GM23338 (cell line): ENCODE measurements around the gene KRTAP12-4. TPM values are rescaled to one million over a fixed set of nuclear protein-coding genes. Genes with fewer than 3 reads are reported as not detected.

Source experiments
- ATAC-seq: fragments of 200-7000 bp; cut with Tn5 transposase; 3 replicates; pipeline ENCODE4 v1.9.1; 2020
- DNase-seq: peaks from one replicate; pipeline ENCODE4 v3.0.0-alpha.2; 2015; ENCODE audit warnings: low spot score
- H2AFZ ChIP-seq: fragments of 200-600 bp; sonication (generic); 2 replicates; pipeline ENCODE4 v1.8.0; 2016; ENCODE audit warnings: antibody characterized with exemption, mild to moderate bottlenecking, moderate library complexity
- H3F3A ChIP-seq: fragments of 200-600 bp; sonication (generic); replicated peaks from 2 replicates; pipeline ENCODE4 v1.8.0; 2017; ENCODE audit warnings: antibody characterized with exemption, mixed run types, low read depth
- H3K27ac ChIP-seq: fragments of 200-600 bp; sonication (generic); 2 replicates; pipeline ENCODE4 v1.6.1; 2016; ENCODE audit warnings: low read depth
- H3K27me3 ChIP-seq: fragments of 200-600 bp; sonication (generic); 2 replicates; pipeline ENCODE4 v1.8.0; 2016; ENCODE audit warnings: mild to moderate bottlenecking, mixed run types, moderate library complexity; ENCODE audit not compliant: insufficient read depth
- H3K36me3 ChIP-seq: fragments of 200-600 bp; sonication (generic); 2 replicates; pipeline ENCODE4 v1.8.0; 2016; ENCODE audit warnings: mild to moderate bottlenecking; ENCODE audit not compliant: insufficient read depth
- H3K4me1 ChIP-seq: fragments of 200-600 bp; sonication (generic); 2 replicates; pipeline ENCODE4 v1.8.0; 2016; ENCODE audit warnings: mild to moderate bottlenecking, moderate library complexity; ENCODE audit not compliant: insufficient read depth
- H3K4me2 ChIP-seq: fragments of 200-600 bp; sonication (generic); 2 replicates; pipeline ENCODE4 v1.7.1; 2017; ENCODE audit warnings: mixed run types
- H3K4me3 ChIP-seq: fragments of 200-600 bp; sonication (generic); 2 replicates; pipeline ENCODE4 v1.6.1; 2016; ENCODE audit warnings: mixed run types
- H3K79me2 ChIP-seq: fragments of 200-600 bp; sonication (generic); replicated peaks from 2 replicates; pipeline ENCODE4 v1.8.0; 2017; ENCODE audit warnings: mild to moderate bottlenecking; ENCODE audit not compliant: insufficient read depth
- H3K9me2 ChIP-seq: fragments of 200-600 bp; sonication (generic); 2 replicates; pipeline ENCODE4 v1.8.0; 2017; ENCODE audit not compliant: insufficient read depth
- H4K20me1 ChIP-seq: fragments of 200-600 bp; sonication (generic); replicated peaks from 2 replicates; pipeline ENCODE4 v1.8.0; 2017; ENCODE audit warnings: mild to moderate bottlenecking; ENCODE audit not compliant: insufficient read depth
- H3K27ac Mint-ChIP-seq: 2 replicates; pipeline ENCODE4 v1.8.0; 2020; ENCODE audit warnings: inconsistent platforms, mild to moderate bottlenecking, moderate library complexity, mixed read lengths
- H3K27me3 Mint-ChIP-seq: 3 replicates; pipeline ENCODE4 v1.8.0; 2022; ENCODE audit warnings: low read depth, mild to moderate bottlenecking, moderate library complexity, mixed read lengths, inconsistent platforms; ENCODE audit not compliant: insufficient read depth, poor library complexity
- H3K36me3 Mint-ChIP-seq: 3 replicates; pipeline ENCODE4 v1.8.0; 2021; ENCODE audit warnings: low read depth, mild to moderate bottlenecking, inconsistent platforms, moderate library complexity, mixed read lengths
- H3K4me1 Mint-ChIP-seq: 3 replicates; pipeline ENCODE4 v1.8.0; 2020; ENCODE audit warnings: mild to moderate bottlenecking, inconsistent platforms, mixed read lengths
- H3K4me3 Mint-ChIP-seq: 3 replicates; pipeline ENCODE4 v1.8.0; 2021; ENCODE audit warnings: moderate library complexity, mild to moderate bottlenecking, inconsistent platforms, mixed read lengths
- H3K9me3 Mint-ChIP-seq: 3 replicates; pipeline ENCODE4 v1.8.0; 2020; ENCODE audit warnings: moderate library complexity, mild to moderate bottlenecking, inconsistent platforms, mixed read lengths
- CREB1 ChIP-seq: fragments of 250-450 bp; sonication (Bioruptor Pico); IDR thresholded peaks from 2 replicates; pipeline ENCODE4 v1.5.0; 2020; ENCODE audit warnings: low read depth, mild to moderate bottlenecking, moderate library complexity
- CTCF ChIP-seq, 2 experiments: fragments of 200-600 bp in 1 of 2; sonication (generic) in 1 of 2; conservative IDR thresholded peaks; 2 replicates each; pipeline versions ENCODE4 v1.5.1 to v1.6.1; 2016 to 2017; ENCODE audit warnings: antibody characterized with exemption in 2 of 2, low read depth in 2 of 2, mild to moderate bottlenecking in 2 of 2, moderate library complexity in 1 of 2
- ETS1 ChIP-seq: IDR thresholded peaks from 2 replicates; pipeline ENCODE4 v1.6.1; 2016; ENCODE audit warnings: antibody characterized with exemption
- EZH2 ChIP-seq: fragments of 200-600 bp; sonication (generic); IDR thresholded peaks from one replicate; pipeline ENCODE4 v1.8.0; 2017; ENCODE audit warnings: antibody characterized with exemption, mild to moderate bottlenecking, low read depth; ENCODE audit not compliant: unreplicated experiment
- EZH2phosphoT487 ChIP-seq: fragments of 200-600 bp; sonication (generic); IDR thresholded peaks from one replicate; pipeline ENCODE4 v1.8.1; 2018; ENCODE audit warnings: antibody characterized with exemption; ENCODE audit not compliant: unreplicated experiment
- JUNB ChIP-seq: IDR thresholded peaks from one replicate; pipeline ENCODE4 v1.6.1; 2016; ENCODE audit warnings: antibody characterized with exemption; ENCODE audit not compliant: unreplicated experiment
- NANOG ChIP-seq: IDR thresholded peaks from 2 replicates; pipeline ENCODE4 v1.6.1; 2016; ENCODE audit warnings: antibody characterized with exemption, borderline replicate concordance
- REST ChIP-seq: IDR thresholded peaks from one replicate; pipeline ENCODE4 v1.6.1; 2018; ENCODE audit warnings: antibody characterized with exemption; ENCODE audit not compliant: unreplicated experiment
- STAT1 ChIP-seq: IDR thresholded peaks from one replicate; pipeline ENCODE4 v1.6.1; 2016; ENCODE audit warnings: antibody characterized with exemption; ENCODE audit not compliant: unreplicated experiment
- ZNF114 ChIP-seq: fragments of 250-450 bp; sonication (Bioruptor Pico); IDR thresholded peaks from 2 replicates; pipeline ENCODE4 v1.5.0; 2020; ENCODE audit warnings: mild to moderate bottlenecking, moderate library complexity
- ZNF331 ChIP-seq: fragments of 250-450 bp; sonication (Bioruptor Pico); IDR thresholded peaks from 2 replicates; pipeline ENCODE4 v1.5.0; 2020; ENCODE audit warnings: low read depth, mild to moderate bottlenecking, moderate library complexity
- ZNF462 ChIP-seq: fragments of 250-450 bp; sonication (Bioruptor Pico); IDR thresholded peaks from 2 replicates; pipeline ENCODE4 v1.5.0; 2020; ENCODE audit warnings: mild to moderate bottlenecking, moderate library complexity
- polyA plus RNA-seq: library from polyadenylated mRNA; unstranded; fragments of >200 nt; fragmentation: Nextera tagmentation; extraction: Ambion mirVana; gene quantifications from 2 replicates; pipeline ENCODE4 v1.2.1, GENCODE V29; 2016
- total RNA-seq: library from RNA; depleted of rRNA; stranded (reverse); fragments of >200 nt; shearing (Covaris generic); gene quantifications from 2 replicates; pipeline ENCODE4 v1.2.3, GENCODE V29; 2014

KRTAP12-4 gene
- total and polyA plus RNA-seq, 2 experiments from 2014 or later: not detected

GRCh38 chr21:44648557-44649311, 5.7 kb downstream of the KRTAP12-4 start:
- Histone ChIP-seq H3K4me3 (no peak overlapping the region), H3K36me3 (no peaks in the 10 kb centered on the region), H3K4me1 (no peaks in the 10 kb centered on the region), H3K27me3 (no peaks in the 10 kb centered on the region), H3K27ac (no peak overlapping the region), H3K79me2 (no peaks in the 10 kb centered on the region), H3K9me2 (no peaks in the 10 kb centered on the region), H2AFZ (no peak overlapping the region), H4K20me1 (no peaks in the 10 kb centered on the region), H3K4me2 (no peak overlapping the region), H3F3A (no peaks in the 10 kb centered on the region)
- DNase-seq (no peak), ATAC-seq (peak; percentile 12; the same call in 1 of the 3 replicates)
- H3K36me3 Mint-ChIP-seq: peaks cover 8% of the 10 kb centered on the region; the same call in 2 of the 3 replicates
- H3K27me3 Mint-ChIP-seq: peaks cover 9% of the 10 kb centered on the region
- no peak overlapping the region for H3K4me3 Mint-ChIP-seq
- H3K4me1 Mint-ChIP-seq: peaks cover 10% of the 10 kb centered on the region
- no peak overlapping the region for H3K27ac Mint-ChIP-seq
- TF ChIP-seq ZNF462: no peak
- TF ChIP-seq ETS1: no peak
- TF ChIP-seq STAT1: no peak
- TF ChIP-seq CREB1 (CRISPR knock-in tag): no peak
- TF ChIP-seq EZH2: no peak
- no peak for TF ChIP-seq JUNB
- TF ChIP-seq EZH2phosphoT487: no peak
- TF ChIP-seq ZNF114 (CRISPR knock-in tag): no peak
- TF ChIP-seq ZNF331: no peak
- TF ChIP-seq CTCF (conservative IDR thresholded peaks at IDR 0.05; ENCODE audit: low read depth in 2 of 2): no peak
- no peak for TF ChIP-seq NANOG
- TF ChIP-seq REST: no peak
- peaks cover 20% of the 10 kb centered on the region for H3K9me3 Mint-ChIP-seq
